ENCODE measurements around the gene ARHGAP30. TPM values are rescaled to one million over a fixed set of nuclear protein-coding genes. Genes with fewer than 3 reads are reported as not detected.
A peak's percentile ranks its signal among the peaks of the same experiment; 100 is the strongest.

Gene ARHGAP30
- total RNA-seq, 2 donors from 2014 or later, result 0.07 to 0.13 TPM

DNA sequence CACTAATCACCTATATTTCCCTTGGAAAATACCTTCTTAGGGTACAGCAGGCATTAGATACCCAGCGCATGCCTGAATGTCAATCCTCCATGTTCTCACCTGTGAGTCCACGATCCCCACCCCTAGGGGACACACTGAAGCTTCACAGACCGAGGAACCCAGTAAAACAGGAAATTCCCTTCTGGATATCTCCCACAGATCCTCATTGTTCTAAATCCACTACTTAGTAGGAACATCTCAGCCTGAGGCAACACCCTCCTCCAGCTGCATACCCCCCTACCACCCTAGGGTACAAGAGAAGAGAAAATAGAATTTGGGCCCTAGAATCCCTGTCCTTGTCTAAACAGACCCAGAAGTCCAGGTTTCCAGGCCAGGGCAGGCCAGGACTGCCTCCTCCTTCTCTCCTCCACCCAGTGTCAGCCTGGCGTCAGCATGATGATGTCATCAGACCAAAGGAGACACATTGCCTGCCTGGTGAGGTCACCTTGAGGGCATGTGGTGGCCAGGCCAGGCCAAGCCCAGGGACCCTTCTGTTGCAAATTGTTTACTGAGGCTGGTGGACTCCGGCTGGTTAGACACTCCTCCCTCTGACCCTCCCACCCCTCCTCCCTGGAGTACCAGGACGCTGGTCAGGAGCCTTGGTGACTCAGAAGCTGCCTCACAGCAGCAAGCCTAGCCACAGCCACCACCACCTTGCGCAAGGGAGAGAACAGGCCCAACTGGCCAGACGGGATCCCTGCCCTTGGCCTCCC is 13.5 kb upstream of the ARHGAP30 start:
- peak; percentile 75 for DNase-seq
- Mint-ChIP-seq H3K9me3 (no peaks in the 10 kb centered on the region), H3K4me1 (peaks cover 30% of the 10 kb centered on the region), H3K27ac (peak overlapping the region; percentile 58), H3K27me3 (ENCODE audit: insufficient read depth) (peaks cover 6% of the 10 kb centered on the region), H3K4me3 (no peak overlapping the region), H3K36me3 (ENCODE audit: low read depth) (no peaks in the 10 kb centered on the region)
- Histone ChIP-seq H3K27ac (ENCODE audit: low read depth, low read length) (no peak overlapping the region), H3K27me3 (ENCODE audit: control insufficient read depth, insufficient read depth, low read length, poor library complexity, severe bottlenecking) (no peaks in the 10 kb centered on the region), H3K4me3 (ENCODE audit: low read length) (no peak overlapping the region), H3K9me3 (ENCODE audit: control insufficient read depth, low read length) (no peaks in the 10 kb centered on the region), H3K36me3 (ENCODE audit: control insufficient read depth, insufficient read depth, low read length) (no peaks in the 10 kb centered on the region), H3K9ac (ENCODE audit: extremely low read depth, low read length, poor library complexity, severe bottlenecking) (no peak overlapping the region), H3K4me1 (ENCODE audit: control insufficient read depth, insufficient read depth, low read length) (peaks cover 6% of the 10 kb centered on the region)
- TF ChIP-seq, protein P1, sequence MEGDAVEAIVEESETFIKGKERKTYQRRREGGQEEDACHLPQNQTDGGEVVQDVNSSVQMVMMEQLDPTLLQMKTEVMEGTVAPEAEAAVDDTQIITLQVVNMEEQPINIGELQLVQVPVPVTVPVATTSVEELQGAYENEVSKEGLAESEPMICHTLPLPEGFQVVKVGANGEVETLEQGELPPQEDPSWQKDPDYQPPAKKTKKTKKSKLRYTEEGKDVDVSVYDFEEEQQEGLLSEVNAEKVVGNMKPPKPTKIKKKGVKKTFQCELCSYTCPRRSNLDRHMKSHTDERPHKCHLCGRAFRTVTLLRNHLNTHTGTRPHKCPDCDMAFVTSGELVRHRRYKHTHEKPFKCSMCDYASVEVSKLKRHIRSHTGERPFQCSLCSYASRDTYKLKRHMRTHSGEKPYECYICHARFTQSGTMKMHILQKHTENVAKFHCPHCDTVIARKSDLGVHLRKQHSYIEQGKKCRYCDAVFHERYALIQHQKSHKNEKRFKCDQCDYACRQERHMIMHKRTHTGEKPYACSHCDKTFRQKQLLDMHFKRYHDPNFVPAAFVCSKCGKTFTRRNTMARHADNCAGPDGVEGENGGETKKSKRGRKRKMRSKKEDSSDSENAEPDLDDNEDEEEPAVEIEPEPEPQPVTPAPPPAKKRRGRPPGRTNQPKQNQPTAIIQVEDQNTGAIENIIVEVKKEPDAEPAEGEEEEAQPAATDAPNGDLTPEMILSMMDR (conservative IDR thresholded peaks at IDR 0.05), result peak; percentile 16
- WGBS, 2 experiments (ENCODE audit: insufficient coverage in 1 of 2, insufficient read length in 1 of 2), result 75 to 87% methylated on average over 6 to 8 of the region's 8 CpGs

DNA sequence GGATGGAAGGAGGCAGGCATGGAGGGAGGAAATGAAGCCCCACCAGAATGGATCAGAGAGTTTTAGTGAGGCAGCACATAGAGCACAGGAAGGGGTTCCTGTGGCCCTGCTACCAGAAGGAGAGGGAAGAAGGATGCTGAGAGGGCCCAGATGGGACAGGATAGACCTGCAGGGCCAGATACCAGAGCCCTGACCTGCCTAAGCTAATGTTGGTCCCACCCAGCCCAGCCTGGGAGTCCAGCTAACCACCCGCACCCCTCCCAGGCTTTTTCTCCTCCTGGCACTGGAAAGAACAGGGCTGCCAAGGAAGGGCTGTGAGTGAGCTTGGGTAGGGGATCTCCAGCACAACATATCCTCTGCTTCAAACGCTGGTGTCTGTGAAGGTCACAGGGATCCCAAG is 12.8 kb upstream of the ARHGAP30 start:
- H3K27ac ChIP-seq (ENCODE audit: low read depth, low read length), result no peak overlapping the region
- no peak overlapping the region for H3K4me3 Mint-ChIP-seq
- TF ChIP-seq, protein P1 (conservative IDR thresholded peaks at IDR 0.05), result no peak
- no peaks in the 10 kb centered on the region for H3K27me3 ChIP-seq (ENCODE audit: control insufficient read depth, insufficient read depth, low read length, poor library complexity, severe bottlenecking)
- no peaks in the 10 kb centered on the region for H3K9me3 Mint-ChIP-seq
- peaks cover 30% of the 10 kb centered on the region for H3K4me1 Mint-ChIP-seq
- H3K36me3 Mint-ChIP-seq (ENCODE audit: low read depth), result no peaks in the 10 kb centered on the region
- H3K36me3 ChIP-seq (ENCODE audit: control insufficient read depth, insufficient read depth, low read length), result no peaks in the 10 kb centered on the region
- no peak for DNase-seq
- peaks cover 6% of the 10 kb centered on the region for H3K27me3 Mint-ChIP-seq (ENCODE audit: insufficient read depth)
- H3K9me3 ChIP-seq (ENCODE audit: control insufficient read depth, low read length), result no peaks in the 10 kb centered on the region
- H3K9ac ChIP-seq (ENCODE audit: extremely low read depth, low read length, poor library complexity, severe bottlenecking), result no peak overlapping the region
- 95 to 100% methylated on average over 1 to 2 of the region's 2 CpGs for WGBS, 2 experiments (ENCODE audit: insufficient coverage in 1 of 2, insufficient read length in 1 of 2)
- H3K27ac Mint-ChIP-seq, result no peak overlapping the region
- no peak overlapping the region for H3K4me3 ChIP-seq (ENCODE audit: low read length)
- H3K4me1 ChIP-seq (ENCODE audit: control insufficient read depth, insufficient read depth, low read length), result peaks cover 6% of the 10 kb centered on the region

DNA sequence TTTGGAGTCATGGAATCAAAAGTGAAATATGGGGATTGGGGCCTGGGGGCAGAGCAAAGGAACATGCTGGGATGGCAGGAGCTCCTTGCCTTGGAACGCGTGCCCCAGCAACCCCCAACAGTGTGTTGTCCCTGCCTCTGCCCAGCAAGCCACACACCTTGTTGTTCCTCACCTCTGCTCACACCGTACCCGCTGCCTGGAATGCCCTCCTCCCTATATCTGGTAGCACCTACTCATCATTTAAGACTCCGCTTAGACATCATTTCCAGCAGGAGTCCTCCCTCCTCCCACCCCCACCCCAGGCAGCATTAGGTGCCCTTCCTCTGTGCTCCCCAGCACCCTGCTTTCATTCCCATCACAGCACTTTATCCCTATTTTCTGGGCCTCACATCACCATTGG is 11.8 kb upstream of the ARHGAP30 start:
- Histone ChIP-seq H3K4me3 (ENCODE audit: low read length) (no peak overlapping the region), H3K27me3 (ENCODE audit: control insufficient read depth, insufficient read depth, low read length, poor library complexity, severe bottlenecking) (no peaks in the 10 kb centered on the region), H3K36me3 (ENCODE audit: control insufficient read depth, insufficient read depth, low read length) (no peaks in the 10 kb centered on the region), H3K4me1 (ENCODE audit: control insufficient read depth, insufficient read depth, low read length) (peaks cover 6% of the 10 kb centered on the region), H3K27ac (ENCODE audit: low read depth, low read length) (no peak overlapping the region), H3K9ac (ENCODE audit: extremely low read depth, low read length, poor library complexity, severe bottlenecking) (no peak overlapping the region), H3K9me3 (ENCODE audit: control insufficient read depth, low read length) (no peaks in the 10 kb centered on the region)
- Mint-ChIP-seq H3K4me3 (no peak overlapping the region), H3K4me1 (peaks cover 30% of the 10 kb centered on the region), H3K36me3 (ENCODE audit: low read depth) (no peaks in the 10 kb centered on the region), H3K27ac (no peak overlapping the region), H3K9me3 (no peaks in the 10 kb centered on the region), H3K27me3 (ENCODE audit: insufficient read depth) (peaks cover 3% of the 10 kb centered on the region)
- WGBS, 2 experiments (ENCODE audit: insufficient coverage in 1 of 2, insufficient read length in 1 of 2), result 53 to 77% methylated on average over 3 to 5 of the region's 5 CpGs
- TF ChIP-seq, protein P1 (conservative IDR thresholded peaks at IDR 0.05), result no peak
- no peak for DNase-seq
